ENCODE data around the gene TLX2.
A peak's percentile ranks its signal among the peaks of the same experiment; 100 is the strongest.

TLX2 gene

GRCh38 chr2:74495440-74495839 lies 18.8 kb upstream of the TLX2 start:
- H3K27ac ChIP-seq: no peak overlapping the region
- H3K36me3 ChIP-seq: peaks cover 56% of the 10 kb centered on the region
- no peak for TF ChIP-seq CTCF (IDR thresholded peaks at IDR 0.05; ENCODE audit: low read depth, low read length)
- H3K4me3 ChIP-seq (ENCODE audit: low read depth, low read length): no peak overlapping the region
- no peaks in the 10 kb centered on the region for H3K27me3 ChIP-seq (ENCODE audit: insufficient read depth, low read depth, severe bottlenecking)
- no peak for DNase-seq
- H3K9me3 ChIP-seq (ENCODE audit: severe bottlenecking): no peaks in the 10 kb centered on the region

- Histone ChIP-seq H3K27me3 (ENCODE audit: insufficient read depth, low read depth, severe bottlenecking) (no peaks in the 10 kb centered on the region), H3K4me3 (ENCODE audit: low read depth, low read length) (no peak overlapping the region), H3K27ac (no peak overlapping the region), H3K36me3 (peaks cover 39% of the 10 kb centered on the region), H3K9me3 (ENCODE audit: severe bottlenecking) (no peaks in the 10 kb centered on the region)
- no peak for DNase-seq
- no peak for TF ChIP-seq CTCF (IDR thresholded peaks at IDR 0.05; ENCODE audit: low read depth, low read length)
Observed at GRCh38 chr2:74496997-74497776, 17.1 kb upstream of the TLX2 start.

DNA sequence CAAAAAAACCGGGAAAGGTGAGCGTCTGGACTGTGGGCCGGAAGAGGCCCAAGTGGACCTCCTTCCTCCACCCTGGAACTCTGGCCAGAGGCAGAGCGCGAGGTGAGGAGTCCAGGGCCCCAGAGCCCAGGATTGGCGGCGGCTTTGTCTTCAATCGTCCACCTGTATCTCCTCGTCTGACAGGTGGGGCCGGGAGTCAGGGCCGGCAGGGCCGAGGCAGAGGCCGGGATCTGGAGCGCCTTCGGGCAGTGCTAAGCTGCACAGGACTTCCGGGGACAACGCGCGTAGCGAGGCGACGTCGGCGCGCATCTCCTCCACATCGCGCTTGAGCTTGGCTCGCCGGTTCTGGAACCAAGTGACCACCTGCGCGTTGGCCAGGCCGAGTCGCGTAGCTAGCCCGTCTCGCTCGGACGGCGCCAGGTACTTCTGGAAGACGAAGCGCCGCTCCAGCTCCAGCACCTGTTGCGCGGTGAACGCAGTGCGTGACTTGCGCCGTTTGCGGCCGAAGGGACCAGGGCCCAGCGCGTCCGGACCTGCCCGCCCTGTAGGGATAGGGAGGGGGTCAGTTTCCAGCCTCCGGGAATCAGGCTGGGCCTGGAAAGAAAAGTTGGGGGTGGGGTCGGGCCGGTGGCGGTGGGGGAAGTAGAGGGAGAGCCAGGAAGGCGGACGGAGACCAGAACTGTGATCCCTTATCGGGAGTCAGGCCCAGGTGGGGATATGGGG lies 16.3 kb upstream of the TLX2 start:
- no peaks in the 10 kb centered on the region for H3K27me3 ChIP-seq (ENCODE audit: insufficient read depth, low read depth, severe bottlenecking)
- H3K27ac ChIP-seq: no peak overlapping the region
- DNase-seq: no peak
- no peak overlapping the region for H3K4me3 ChIP-seq (ENCODE audit: low read depth, low read length)
- peaks cover 31% of the 10 kb centered on the region for H3K36me3 ChIP-seq
- no peak for TF ChIP-seq CTCF (IDR thresholded peaks at IDR 0.05; ENCODE audit: low read depth, low read length)
- no peaks in the 10 kb centered on the region for H3K9me3 ChIP-seq (ENCODE audit: severe bottlenecking)

- Histone ChIP-seq H3K27me3 (ENCODE audit: insufficient read depth, low read depth, severe bottlenecking) (no peaks in the 10 kb centered on the region), H3K4me3 (ENCODE audit: low read depth, low read length) (no peak overlapping the region), H3K27ac (no peak overlapping the region; the same call in 1 of the 2 replicates), H3K9me3 (ENCODE audit: severe bottlenecking) (no peaks in the 10 kb centered on the region), H3K36me3 (peaks cover 24% of the 10 kb centered on the region)
- TF ChIP-seq CTCF (IDR thresholded peaks at IDR 0.05; ENCODE audit: low read depth, low read length): no peak
- DNase-seq: no peak
Observed at GRCh38 chr2:74498500-74499266, 15.6 kb upstream of the TLX2 start.

DNA sequence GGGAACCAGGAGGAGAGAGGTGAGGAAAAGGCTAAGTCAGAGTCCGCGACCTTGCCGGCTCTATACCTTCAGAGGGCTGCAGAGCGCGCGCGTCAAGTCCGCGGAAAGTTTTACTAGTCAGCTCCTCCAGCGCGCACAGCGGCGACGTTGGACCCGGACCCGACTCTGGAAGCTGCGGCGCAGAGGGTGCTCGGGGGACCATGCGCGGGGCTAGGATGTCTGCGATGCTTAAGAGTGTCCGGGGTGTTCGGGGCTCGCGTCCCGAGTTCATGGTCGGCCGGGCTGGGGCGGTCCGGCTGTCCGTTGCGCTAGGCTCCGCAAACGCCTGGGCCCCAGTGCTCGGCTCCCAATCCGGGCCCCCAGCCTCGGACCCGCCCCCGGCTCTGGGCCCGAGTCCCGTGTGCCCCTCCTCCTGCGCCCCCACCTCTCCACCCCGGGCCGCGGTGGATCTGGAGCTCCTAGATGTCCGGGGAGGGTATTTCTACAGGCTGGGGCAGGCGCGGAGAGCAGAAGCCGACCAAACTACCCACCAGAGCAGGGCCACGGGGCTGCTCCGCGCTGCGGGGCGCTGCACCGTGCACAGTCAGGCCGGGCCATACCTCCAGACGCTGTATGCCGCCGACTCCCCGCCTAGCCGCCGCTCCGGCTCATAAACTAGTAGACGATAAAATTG lies 14.8 kb upstream of the TLX2 start, which contains the start of gene LBX2:
Gene LBX2, minus strand, starts transcription at position 337 of the 673 bp plus-strand sequence. Its CDS starts 66 bp downstream, at position 271.
- no peaks in the 10 kb centered on the region for H3K27me3 ChIP-seq (ENCODE audit: insufficient read depth, low read depth, severe bottlenecking)
- DNase-seq: no peak
- H3K36me3 ChIP-seq: peaks cover 20% of the 10 kb centered on the region
- no peaks in the 10 kb centered on the region for H3K9me3 ChIP-seq (ENCODE audit: severe bottlenecking)
- no peak within 1 kb of the TSS for H3K4me3 ChIP-seq (ENCODE audit: low read depth, low read length)
- peak within 1 kb of the TSS; percentile 71 for H3K27ac ChIP-seq
- no peak for TF ChIP-seq CTCF (IDR thresholded peaks at IDR 0.05; ENCODE audit: low read depth, low read length)

Measured in WERI-Rb-1 (cell line).